Left kidney (tissue), 2 donors: ENCODE results near the gene EEF2K. TPM values are rescaled to one million over a fixed set of nuclear protein-coding genes. Genes with fewer than 3 reads are reported as not detected.
"Not testable (repeated sequence)": the region's sequence is repeated elsewhere in the genome, so short reads cannot be mapped to it uniquely, and the experiment has no call there.

ENCODE experiments used
- DNase-seq: peaks from one replicate; pipeline ENCODE4 v3.0.0-alpha.2; 2013
- polyA plus RNA-seq: library from polyadenylated mRNA; unstranded; fragments of 120-200 nt; gene quantifications from one replicate; pipeline ENCODE4 v1.2.1, GENCODE V29; 2013; ENCODE audit not compliant: insufficient read length

EEF2K gene
- polyA plus RNA-seq, 1 donor = 13.2 TPM

- DNase-seq = no peak
Measured at GRCh38 chr16:22296225-22297113, 90.4 kb downstream of the EEF2K start.

GRCh38 chr16:22297114-22297870 is 91.2 kb downstream of the EEF2K start, which contains the start of gene POLR3E:
Gene POLR3E (plus strand): TSS chr16:22297409. CDS start chr16:22302969, 5,560 bp downstream.
- DNase-seq = peak; percentile 99

- DNase-seq = peak; percentile 87
Measured at GRCh38 chr16:22297871-22298733, 92.0 kb downstream of the EEF2K start.

GRCh38 chr16:22299036-22299435 is 93.0 kb downstream of the EEF2K start:
- no peak for DNase-seq

GRCh38 chr16:22300427-22301071 is 94.5 kb downstream of the EEF2K start:
- DNase-seq = no peak

GRCh38 chr16:22301423-22301822 is 95.3 kb downstream of the EEF2K start:
- DNase-seq = not testable (repeated sequence)

GRCh38 chr16:22302776-22303363 is 96.8 kb downstream of the EEF2K start:
- no peak for DNase-seq

- no peak for DNase-seq
Measured at GRCh38 chr16:22304411-22304810, 98.3 kb downstream of the EEF2K start.

- DNase-seq = no peak
Measured at GRCh38 chr16:22306788-22307187, 100.7 kb downstream of the EEF2K start.

GRCh38 chr16:22307838-22308237 is 101.8 kb downstream of the EEF2K start:
- no peak for DNase-seq

- no peak for DNase-seq
Measured at GRCh38 chr16:22308824-22309520, 102.9 kb downstream of the EEF2K start.

GRCh38 chr16:22311520-22311919 is 105.4 kb downstream of the EEF2K start:
- DNase-seq = no peak

- no peak for DNase-seq
Measured at GRCh38 chr16:22312897-22313781, 107.1 kb downstream of the EEF2K start.

- DNase-seq = no peak
Measured at GRCh38 chr16:22313876-22314470, 107.9 kb downstream of the EEF2K start.

GRCh38 chr16:22314661-22315626 is 108.9 kb downstream of the EEF2K start:
- DNase-seq = no peak

GRCh38 chr16:22315979-22316378 is 109.9 kb downstream of the EEF2K start:
- DNase-seq = no peak

GRCh38 chr16:22316411-22316811 is 110.3 kb downstream of the EEF2K start:
- DNase-seq = no peak
